Esophagus muscularis mucosa (tissue), 4 donors: ENCODE results near the gene RPL27. TPM values are rescaled to one million over a fixed set of nuclear protein-coding genes. Genes with fewer than 3 reads are reported as not detected.

Experiments used
- DNase-seq: peaks from one replicate; pipeline ENCODE4 v3.0.0-alpha.2; 2017; ENCODE audit errors: extremely low spot score
- H3K27ac ChIP-seq, 4 donors: fragments of 200-600 bp; sonication (generic); replicated peaks in 1 of 4; 1 replicate in 3 of 4; 2 replicates in 1 of 4; pipeline ENCODE4 v1.5.1; 2016 to 2019; ENCODE audit warnings: mild to moderate bottlenecking in 1 of 4
- H3K27me3 ChIP-seq, 4 donors: fragments of 200-600 bp; sonication (generic); one replicate each; pipeline versions ENCODE4 v1.5.1 to v1.6.0; 2016 to 2019
- H3K36me3 ChIP-seq, 4 donors: fragments of 200-600 bp; sonication (generic); one replicate each; pipeline ENCODE4 v1.5.1; 2016 to 2019
- H3K4me1 ChIP-seq, 4 donors: fragments of 200-600 bp; sonication (generic); one replicate each; pipeline ENCODE4 v1.5.1; 2016 to 2019
- H3K4me3 ChIP-seq, 4 donors: fragments of 200-600 bp; sonication (generic); 1 replicate in 2 of 4; 2 replicates in 2 of 4; pipeline ENCODE4 v1.5.1; 2016 to 2019; ENCODE audit warnings: mild to moderate bottlenecking in 4 of 4, moderate library complexity in 1 of 4
- H3K9me3 ChIP-seq, 4 donors: fragments of 200-600 bp; sonication (generic); 1 replicate in 3 of 4; 2 replicates in 1 of 4; pipeline ENCODE4 v1.5.1; 2016 to 2019
- CTCF ChIP-seq, 3 experiments: fragments of 200-600 bp in 2 of 3; fragments of 450-650 bp in 1 of 3; sonication (generic) in 2 of 3; IDR thresholded peaks; one replicate each; pipeline ENCODE4 v1.5.1; 2017 to 2019; ENCODE audit warnings: antibody characterized with exemption in 3 of 3, mild to moderate bottlenecking in 2 of 3, moderate library complexity in 1 of 3
- EP300 ChIP-seq: sonication (generic); formaldehyde crosslinking; IDR thresholded peaks from one replicate; pipeline ENCODE4 v1.6.1; 2017; ENCODE audit warnings: antibody characterized with exemption
- POLR2A ChIP-seq: fragments of 450-650 bp; IDR thresholded peaks from one replicate; pipeline ENCODE4 v1.6.1; 2017; ENCODE audit warnings: antibody characterized with exemption, moderate library complexity, mild to moderate bottlenecking, low read depth
- POLR2AphosphoS5 ChIP-seq, 2 donors: sonication (generic); formaldehyde crosslinking; IDR thresholded peaks; one replicate each; pipeline ENCODE4 v1.6.1; 2017; ENCODE audit warnings: antibody characterized with exemption in 2 of 2
- WGBS: methylation state at CpG from one replicate; pipeline ENCODE4 v1.1.5; 2018; 5-methylcytosine and 5-hydroxymethylcytosine counted together
- intact Hi-C: fragments of 100-400 bp; cut with DNase I; formaldehyde crosslinking; loops from one replicate; pipeline ENCODE4 v1.15.1; 2023
- total RNA-seq, 4 donors: library from RNA; depleted of rRNA; stranded (reverse); fragments of >200 nt; gene quantifications; one replicate each; pipeline versions ENCODE4 v1.1.0 to v1.2.1, GENCODE V29; 2016

Gene RPL27
- total RNA-seq, 4 donors from 2014 or later = 1,126 to 2,755 (median 1,417) TPM

GRCh38 chr17:43026595-43026994, 28.4 kb downstream of the RPL27 start:
- no peaks in the 10 kb centered on the region for H3K36me3 ChIP-seq
- DNase-seq = no peak
- no peaks in the 10 kb centered on the region for H3K9me3 ChIP-seq
- H3K27me3 ChIP-seq = no peaks in the 10 kb centered on the region
- WGBS = 69% methylated on average over 5 of the region's 5 CpGs
- TF ChIP-seq CTCF (IDR thresholded peaks at IDR 0.05) (no peak), POLR2AphosphoS5 (IDR thresholded peaks at IDR 0.05) (no peak), EP300 (no peak), POLR2A (no peak)
- peak overlapping the region in 1 of 4 donors; percentile 87 for H3K27ac ChIP-seq
- intact Hi-C loops = no loop called here
- H3K4me1 ChIP-seq = peaks cover 6 to 26% (median 23%) of the 10 kb centered on the region in 4 donors
- no peak overlapping the region for H3K4me3 ChIP-seq

- no peaks in the 10 kb centered on the region for H3K27me3 ChIP-seq
- no peaks in the 10 kb centered on the region for H3K36me3 ChIP-seq
- no peak for DNase-seq
- intact Hi-C loops = no loop called here
- no peaks in the 10 kb centered on the region for H3K9me3 ChIP-seq
- peaks cover 6 to 26% (median 22%) of the 10 kb centered on the region in 4 donors for H3K4me1 ChIP-seq
- no peak overlapping the region for H3K27ac ChIP-seq
- TF ChIP-seq CTCF (IDR thresholded peaks at IDR 0.05) (no peak), POLR2AphosphoS5 (IDR thresholded peaks at IDR 0.05) (no peak), POLR2A (no peak), EP300 (no peak)
- WGBS = 81% methylated on average over 9 of the region's 9 CpGs
- no peak overlapping the region for H3K4me3 ChIP-seq
Measured at GRCh38 chr17:43027091-43028032, 29.1 kb downstream of the RPL27 start.

- Histone ChIP-seq H3K9me3 (no peaks in the 10 kb centered on the region), H3K36me3 (no peaks in the 10 kb centered on the region), H3K4me3 (no peak overlapping the region), H3K4me1 (peaks cover 0 to 18% (median 14%) of the 10 kb centered on the region in 4 donors), H3K27ac (no peak overlapping the region), H3K27me3 (no peaks in the 10 kb centered on the region)
- DNase-seq = no peak
- 86% methylated on average over 17 of the region's 17 CpGs for WGBS
- TF ChIP-seq POLR2A (no peak), POLR2AphosphoS5 (IDR thresholded peaks at IDR 0.05) (no peak), EP300 (no peak), CTCF (IDR thresholded peaks at IDR 0.05) (no peak)
- intact Hi-C loops = no loop called here
Measured at GRCh38 chr17:43028221-43028861, 30.1 kb downstream of the RPL27 start.

GRCh38 chr17:43030137-43030767, 32.0 kb downstream of the RPL27 start:
- Histone ChIP-seq H3K4me3 (no peak overlapping the region), H3K36me3 (no peaks in the 10 kb centered on the region), H3K4me1 (peaks cover 0 to 6% (median 3%) of the 10 kb centered on the region in 4 donors), H3K9me3 (no peaks in the 10 kb centered on the region), H3K27me3 (no peaks in the 10 kb centered on the region), H3K27ac (no peak overlapping the region)
- 75% methylated on average over 6 of the region's 6 CpGs for WGBS
- TF ChIP-seq EP300 (no peak), CTCF (IDR thresholded peaks at IDR 0.05) (no peak), POLR2A (no peak), POLR2AphosphoS5 (IDR thresholded peaks at IDR 0.05) (no peak)
- intact Hi-C loops = no loop called here
- DNase-seq = no peak
